Adipocyte (in vitro differentiated cells): Measurements from ENCODE around the gene PPBP.
"Not testable (repeated sequence)": the region's sequence is repeated elsewhere in the genome, so short reads cannot be mapped to it uniquely, and the experiment has no call there.

Experiments used
- DNase-seq: peaks from one replicate; pipeline ENCODE4 v3.0.0-alpha.2; 2015; ENCODE audit warnings: low read depth
- H3K27me3 ChIP-seq: replicated peaks from 2 replicates; pipeline ENCODE4 v1.7.0; 2013; ENCODE audit warnings: mild to moderate bottlenecking, low read length, moderate library complexity; ENCODE audit not compliant: control insufficient read depth, insufficient read depth
- H3K36me3 ChIP-seq: 2 replicates; pipeline ENCODE4 v1.7.0; 2013; ENCODE audit warnings: low read length, mild to moderate bottlenecking, moderate library complexity; ENCODE audit not compliant: control insufficient read depth, insufficient read depth, severe bottlenecking
- H3K4me1 ChIP-seq: 2 replicates; pipeline ENCODE4 v1.7.0; 2013; ENCODE audit warnings: mild to moderate bottlenecking, low read length, moderate library complexity; ENCODE audit not compliant: control insufficient read depth, insufficient read depth
- H3K4me3 ChIP-seq: 2 replicates; pipeline ENCODE4 v1.7.0; 2013; ENCODE audit warnings: mild to moderate bottlenecking, low read length, moderate library complexity
- H3K9ac ChIP-seq: 2 replicates; pipeline ENCODE4 v1.7.0; 2013; ENCODE audit warnings: mild to moderate bottlenecking, low read length, moderate library complexity
- H3K9me3 ChIP-seq: 2 replicates; pipeline ENCODE4 v1.7.0; 2013; ENCODE audit warnings: mild to moderate bottlenecking, low read length, moderate library complexity; ENCODE audit not compliant: control insufficient read depth

Gene PPBP

DNA sequence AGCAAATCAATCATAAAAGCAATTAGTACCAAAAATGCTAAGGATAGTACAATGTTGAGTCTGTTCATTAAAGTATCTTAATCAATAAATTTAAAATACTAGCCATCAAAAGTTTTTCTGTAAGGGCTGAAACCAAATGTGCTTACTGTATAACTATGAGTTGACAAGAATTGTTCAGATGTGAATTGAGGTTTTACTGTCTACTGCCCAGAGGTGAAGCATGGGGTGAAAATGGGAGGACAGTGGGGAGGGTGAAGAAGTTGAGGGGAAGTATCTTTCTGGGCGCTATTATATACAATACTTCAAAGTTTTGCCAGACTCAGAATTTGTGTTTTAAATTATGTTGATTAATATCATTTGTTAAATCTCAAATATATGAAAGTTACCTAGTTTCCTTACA is 4.1 kb upstream of the PPBP start:
- no peaks in the 10 kb centered on the region for H3K27me3 ChIP-seq
- no peaks in the 10 kb centered on the region for H3K4me1 ChIP-seq
- DNase-seq: no peak
- H3K36me3 ChIP-seq: no peaks in the 10 kb centered on the region
- no peak overlapping the region for H3K4me3 ChIP-seq
- H3K9ac ChIP-seq: no peak overlapping the region
- no peaks in the 10 kb centered on the region for H3K9me3 ChIP-seq

DNA sequence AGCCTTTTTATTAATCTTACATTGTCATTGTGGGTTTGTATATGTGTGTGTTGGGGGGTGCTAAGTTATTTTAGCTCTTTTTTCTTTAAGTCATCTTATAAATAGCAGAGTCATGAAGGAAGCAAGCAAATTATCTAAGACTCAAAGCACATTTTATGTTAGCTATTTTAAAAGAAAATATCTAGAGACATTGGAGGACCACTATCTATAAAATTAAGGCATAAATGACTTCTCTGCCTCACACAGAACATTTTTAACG is 3.7 kb upstream of the PPBP start:
- no peaks in the 10 kb centered on the region for H3K4me1 ChIP-seq
- no peak for DNase-seq
- H3K36me3 ChIP-seq: no peaks in the 10 kb centered on the region
- H3K9ac ChIP-seq: no peak overlapping the region
- no peak overlapping the region for H3K4me3 ChIP-seq
- H3K9me3 ChIP-seq: no peaks in the 10 kb centered on the region
- H3K27me3 ChIP-seq: no peaks in the 10 kb centered on the region

DNA sequence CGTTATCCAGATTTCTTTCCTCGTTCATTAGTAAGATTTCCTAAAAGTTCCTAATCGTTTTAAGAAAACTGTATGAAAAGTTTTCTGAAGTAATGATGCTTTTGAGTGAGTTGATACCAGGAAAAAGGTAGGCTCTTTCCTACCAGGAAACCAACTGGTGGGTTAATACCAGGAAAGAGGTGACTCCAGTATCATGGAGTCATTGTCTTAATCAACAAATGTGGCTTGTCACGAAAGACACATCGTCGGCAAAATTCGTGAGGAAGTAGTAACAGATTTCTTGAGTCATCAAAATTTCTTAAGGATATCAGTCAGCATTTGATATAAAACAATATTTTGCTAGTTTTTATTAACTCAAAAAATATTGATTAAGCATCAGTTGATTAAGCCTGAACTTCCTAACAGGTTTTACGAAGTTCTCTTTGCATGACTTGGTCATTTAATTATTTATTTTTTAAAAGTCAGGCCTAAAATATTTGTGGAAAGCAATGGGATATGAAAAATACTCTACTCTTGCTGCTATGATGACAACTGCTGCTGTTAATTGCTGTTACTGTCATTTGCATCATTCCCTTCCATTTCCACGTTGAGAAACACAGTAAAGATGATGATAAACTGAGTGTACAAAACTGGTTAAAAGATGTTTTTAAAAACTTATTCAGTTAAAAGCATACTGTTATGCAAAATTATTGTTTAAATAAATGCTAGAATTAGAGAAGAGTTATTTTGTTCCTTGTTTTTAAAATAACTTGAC is 3.2 kb upstream of the PPBP start:
- DNase-seq: no peak
- H3K36me3 ChIP-seq: no peaks in the 10 kb centered on the region
- no peak overlapping the region for H3K4me3 ChIP-seq
- no peaks in the 10 kb centered on the region for H3K27me3 ChIP-seq
- H3K9ac ChIP-seq: no peak overlapping the region
- no peaks in the 10 kb centered on the region for H3K9me3 ChIP-seq
- H3K4me1 ChIP-seq: no peaks in the 10 kb centered on the region

GRCh38 chr4:73989928-73990327 is 1.9 kb upstream of the PPBP start:
- no peak overlapping the region for H3K4me3 ChIP-seq
- no peak for DNase-seq

DNA sequence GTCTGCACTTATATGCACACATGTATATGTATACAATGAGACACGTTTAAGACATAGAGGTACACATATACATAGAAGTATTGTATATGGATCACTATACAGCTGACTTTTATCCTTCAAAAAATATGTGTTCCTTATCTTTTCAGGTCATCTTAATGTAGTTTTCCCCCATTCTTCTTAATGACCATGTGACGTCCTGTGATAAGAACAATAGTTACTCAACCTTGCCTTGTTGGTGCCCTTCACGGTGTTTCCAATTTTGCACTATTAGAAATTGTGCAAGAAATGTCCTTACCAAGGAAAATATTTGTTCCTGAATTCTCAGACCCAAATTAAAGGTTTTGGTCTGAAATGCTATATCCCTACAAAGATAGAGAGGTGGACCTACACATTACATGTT is 1.0 kb upstream of the PPBP start:
- no peak overlapping the region for H3K9ac ChIP-seq
- no peaks in the 10 kb centered on the region for H3K4me1 ChIP-seq
- H3K4me3 ChIP-seq: no peak overlapping the region
- H3K9me3 ChIP-seq: no peaks in the 10 kb centered on the region
- no peaks in the 10 kb centered on the region for H3K36me3 ChIP-seq
- no peaks in the 10 kb centered on the region for H3K27me3 ChIP-seq
- no peak for DNase-seq

More at GRCh38 chr4:73989928-73990327, 1.9 kb upstream of the PPBP start:
- no peaks in the 10 kb centered on the region for H3K4me1 ChIP-seq
- no peaks in the 10 kb centered on the region for H3K9me3 ChIP-seq
- no peaks in the 10 kb centered on the region for H3K36me3 ChIP-seq
- no peaks in the 10 kb centered on the region for H3K27me3 ChIP-seq
- H3K9ac ChIP-seq: no peak overlapping the region

- peaks cover 5% of the 10 kb centered on the region for H3K4me1 ChIP-seq
- H3K9me3 ChIP-seq: no peaks in the 10 kb centered on the region
- H3K4me3 ChIP-seq: no peak overlapping the region
- no peaks in the 10 kb centered on the region for H3K27me3 ChIP-seq
- no peak for DNase-seq
- no peaks in the 10 kb centered on the region for H3K36me3 ChIP-seq
- H3K9ac ChIP-seq: no peak overlapping the region
Observed at GRCh38 chr4:73985528-73985852, 2.5 kb downstream of the PPBP start.

DNA sequence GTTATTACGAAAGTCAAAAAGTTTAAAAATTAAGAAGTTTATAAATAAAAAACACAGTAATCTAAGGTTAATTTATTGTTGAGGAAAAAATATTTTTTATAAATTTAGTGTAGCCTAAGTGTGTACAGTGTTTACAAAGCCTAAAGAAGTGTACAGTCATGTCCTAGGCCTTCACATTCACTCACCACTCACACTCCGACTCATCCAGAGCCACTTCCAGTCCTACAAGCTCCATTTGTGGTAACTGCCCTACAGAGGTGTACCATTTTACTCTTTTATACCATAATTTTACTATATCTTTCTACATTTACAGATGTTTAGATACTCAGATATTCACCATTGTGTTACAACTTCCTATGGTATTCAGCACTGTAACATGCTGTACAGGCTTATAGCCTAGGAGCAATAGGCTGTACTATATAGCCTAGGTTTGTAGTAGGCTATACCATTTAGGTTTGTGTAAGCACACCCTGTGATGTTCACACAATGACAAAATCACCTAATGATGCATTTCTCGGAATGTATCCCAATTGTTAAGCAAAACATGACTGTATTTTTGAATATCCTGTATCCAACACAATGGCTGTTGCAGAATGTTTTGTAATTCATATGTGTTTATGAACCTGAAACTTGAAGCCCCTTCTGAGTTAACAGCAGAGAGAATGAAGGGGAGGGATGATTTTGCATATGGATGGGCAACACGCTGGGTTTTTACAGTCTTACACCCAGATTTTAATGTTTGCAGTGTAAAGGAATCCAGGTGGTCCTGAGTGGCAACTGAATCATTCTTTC is 3.1 kb downstream of the PPBP start:
- Histone ChIP-seq H3K9me3 (no peaks in the 10 kb centered on the region), H3K27me3 (no peaks in the 10 kb centered on the region), H3K36me3 (no peaks in the 10 kb centered on the region), H3K4me3 (no peak overlapping the region), H3K9ac (no peak overlapping the region), H3K4me1 (peaks cover 6% of the 10 kb centered on the region)
- no peak for DNase-seq

DNA sequence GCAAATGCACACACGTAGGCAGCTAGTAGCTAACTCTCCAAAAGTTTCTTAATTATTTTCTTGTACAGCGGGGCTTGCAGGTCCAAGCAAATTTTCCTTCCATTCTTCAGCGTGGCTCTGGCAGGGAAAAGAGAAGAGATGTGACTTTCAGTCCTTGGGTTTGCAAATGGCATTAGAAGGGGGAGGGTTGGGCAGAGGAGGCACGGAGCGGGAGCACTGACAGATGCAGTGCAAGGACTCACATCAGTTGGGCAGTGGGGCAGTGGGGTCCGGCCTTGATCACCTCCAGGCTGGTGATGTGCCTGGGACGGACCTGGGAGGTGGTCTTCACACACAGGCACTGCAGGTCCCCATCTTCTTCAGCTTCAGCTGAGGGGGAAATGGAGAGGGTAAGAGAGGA is 6.8 kb downstream of the PPBP start:
- DNase-seq, H3K36me3 ChIP-seq, H3K27me3 ChIP-seq, H3K9me3 ChIP-seq: not testable (repeated sequence)
- Histone ChIP-seq H3K4me3 (peak overlapping the region; percentile 70), H3K9ac (peak overlapping the region; percentile 64), H3K4me1 (peaks cover 36% of the 10 kb centered on the region)

GRCh38 chr4:73979407-73979957 is 8.5 kb downstream of the PPBP start:
- Histone ChIP-seq H3K9me3 (peaks cover 2% of the 10 kb centered on the region), H3K4me1 (peaks cover 36% of the 10 kb centered on the region), H3K36me3 (no peaks in the 10 kb centered on the region), H3K9ac (peak overlapping the region; percentile 35), H3K27me3 (no peaks in the 10 kb centered on the region), H3K4me3 (no peak overlapping the region)
- peak; percentile 5 for DNase-seq

DNA sequence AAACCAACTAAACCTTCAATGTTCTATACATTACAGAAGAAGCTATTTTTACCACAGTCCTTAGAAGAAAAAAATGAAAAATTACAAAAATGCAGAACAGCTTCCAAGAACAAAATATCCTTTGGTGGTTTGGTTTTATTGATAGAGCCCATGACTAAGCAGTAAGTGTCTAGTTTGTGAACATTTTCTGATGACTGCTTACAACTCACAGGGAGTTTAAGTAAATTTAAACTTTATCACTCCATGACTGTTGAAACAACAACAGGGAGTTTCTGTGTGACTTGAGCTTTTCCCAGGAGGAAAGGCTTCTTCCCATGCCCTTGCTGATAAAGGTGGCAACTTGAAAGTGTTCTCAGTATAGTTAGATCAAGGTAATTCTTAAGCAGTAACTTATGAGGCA is 9.1 kb downstream of the PPBP start:
- Histone ChIP-seq H3K9ac (peak overlapping the region; percentile 35), H3K9me3 (peaks cover 7% of the 10 kb centered on the region), H3K4me3 (no peak overlapping the region), H3K27me3 (no peaks in the 10 kb centered on the region), H3K36me3 (no peaks in the 10 kb centered on the region), H3K4me1 (peaks cover 36% of the 10 kb centered on the region)
- peak; percentile 76 for DNase-seq

DNA sequence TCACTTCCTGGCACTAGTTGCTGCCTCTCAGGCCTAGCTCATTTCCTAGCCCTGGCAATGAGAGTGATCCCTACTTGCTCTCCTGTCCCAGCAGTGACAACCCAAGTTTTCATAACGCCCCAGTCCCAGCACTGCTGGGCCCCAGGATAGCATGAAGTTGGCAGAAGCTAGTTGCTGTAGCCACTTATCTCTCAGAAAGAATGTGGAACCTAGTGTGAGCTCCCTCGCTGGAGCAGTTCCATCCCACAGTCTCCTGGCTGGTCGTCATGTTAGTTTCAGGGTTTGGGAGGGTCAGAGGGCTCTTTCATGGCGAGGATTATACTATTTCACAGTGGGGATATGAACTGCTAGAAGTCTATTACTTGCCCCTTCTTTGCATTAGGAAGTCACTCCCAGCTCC is 11.3 kb downstream of the PPBP start:
- DNase-seq: no peak
- H3K9ac ChIP-seq: no peak overlapping the region
- H3K4me3 ChIP-seq: no peak overlapping the region
- H3K9me3 ChIP-seq: peaks cover 18% of the 10 kb centered on the region
- no peaks in the 10 kb centered on the region for H3K36me3 ChIP-seq
- no peaks in the 10 kb centered on the region for H3K27me3 ChIP-seq
- peaks cover 31% of the 10 kb centered on the region for H3K4me1 ChIP-seq
